Urinary bladder (tissue), 4 donors: ENCODE measurements around the gene SPTAN1. TPM values are rescaled to one million over a fixed set of nuclear protein-coding genes. Genes with fewer than 3 reads are reported as not detected.
"Not testable (repeated sequence)": the region's sequence is repeated elsewhere in the genome, so short reads cannot be mapped to it uniquely, and the experiment has no call there.

Source experiments
- DNase-seq: peaks from one replicate; pipeline ENCODE4 v3.0.0-alpha.2; 2015; ENCODE audit errors: extremely low spot score
- H3K27ac ChIP-seq: one replicate; pipeline ENCODE4 v1.5.1; 2013; ENCODE audit warnings: low read depth, mild to moderate bottlenecking, moderate library complexity
- H3K36me3 ChIP-seq: one replicate; pipeline ENCODE4 v1.6.1; 2013; ENCODE audit warnings: mild to moderate bottlenecking, moderate library complexity; ENCODE audit not compliant: insufficient read depth
- H3K4me1 ChIP-seq: one replicate; pipeline ENCODE4 v1.6.1; 2013; ENCODE audit warnings: mild to moderate bottlenecking, moderate library complexity; ENCODE audit not compliant: insufficient read depth
- H3K4me3 ChIP-seq: one replicate; pipeline ENCODE4 v1.5.1; 2013; ENCODE audit warnings: low read depth, low read length
- WGBS: extraction: QIAGEN DNeasy Blood & Tissue Kit; methylation state at CpG from one replicate; pipeline ENCODE4 v1.1.7; 2013; 5-methylcytosine and 5-hydroxymethylcytosine counted together
- polyA plus RNA-seq: library from polyadenylated mRNA; stranded (reverse); fragments of 200-250 nt; gene quantifications from one replicate; pipeline ENCODE4 v1.2.3, GENCODE V29; 2013
- total RNA-seq: library from RNA; depleted of rRNA; stranded (reverse); fragments of >200 nt; gene quantifications from one replicate; pipeline ENCODE4 v1.2.3, GENCODE V29; 2014
- donor health status: healthy with polysubstance abuse.
- donor health status: healthy.

SPTAN1 gene
- total RNA-seq (308 TPM), polyA plus RNA-seq (148 TPM)

DNA sequence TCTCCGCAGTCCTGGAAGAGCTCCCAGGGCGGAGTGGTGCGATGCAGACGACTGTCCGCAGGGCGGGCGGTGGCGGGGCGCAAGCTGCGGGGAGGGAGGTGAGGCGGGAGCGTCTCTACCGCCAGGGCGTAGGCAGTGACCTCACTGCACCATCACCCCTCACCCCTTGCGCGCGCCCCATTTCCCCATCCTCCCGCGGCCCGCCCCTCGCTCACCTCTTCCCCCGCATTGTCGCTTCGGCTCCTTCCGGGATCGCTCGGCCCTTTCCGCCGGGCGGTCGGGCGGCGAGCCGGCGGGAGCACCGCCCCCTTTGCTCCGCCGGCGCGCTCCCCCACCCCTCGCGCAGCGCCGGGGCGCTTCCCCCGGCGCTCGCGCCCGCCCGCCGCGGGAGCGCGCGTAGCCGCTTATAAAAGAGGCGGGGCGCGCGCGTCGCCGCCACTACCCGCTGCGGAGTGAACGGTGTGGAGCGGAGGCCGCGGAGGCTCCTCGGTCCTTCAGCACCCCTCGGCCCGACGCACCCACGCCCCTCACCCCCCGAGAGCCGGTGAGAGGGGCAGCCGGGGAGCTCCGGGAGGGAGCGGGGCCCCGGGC, at the start of gene SPTAN1:
Gene SPTAN1, plus strand, starts transcription at position 435 of the 591 bp plus-strand sequence. CDS start 14,154 bp downstream, outside the sequence.
- H3K4me1 ChIP-seq: no peaks in the 10 kb centered on the region
- peak within 1 kb of the TSS; percentile 87 for H3K27ac ChIP-seq
- no peak for DNase-seq
- H3K36me3 ChIP-seq: no peaks in the 10 kb centered on the region
- WGBS: under 1% methylated on average over 81 of the region's 81 CpGs
- H3K4me3 ChIP-seq: peak within 1 kb of the TSS; percentile 84

DNA sequence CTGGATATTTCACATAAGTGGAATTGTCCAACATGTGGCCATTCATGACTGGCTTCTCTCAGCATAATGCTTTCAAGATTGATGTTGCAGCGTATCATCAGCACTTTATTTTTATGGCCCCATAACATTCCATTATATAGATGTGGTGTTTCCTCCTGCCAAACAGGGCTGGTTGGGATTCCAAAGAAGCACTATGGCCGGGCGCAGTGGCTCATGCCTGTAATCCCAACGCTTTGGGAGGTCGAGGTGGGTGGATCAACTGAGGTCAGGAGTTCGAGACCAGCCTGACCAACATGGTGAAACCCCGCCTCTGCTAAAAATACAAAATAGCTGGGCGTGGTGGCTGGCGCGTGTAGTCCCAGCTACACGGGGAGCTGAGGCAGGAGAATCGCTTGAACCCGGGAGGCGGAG, 49.0 kb upstream of the SPTAN1 start:
- not testable (repeated sequence) for H3K4me1 ChIP-seq, DNase-seq, H3K36me3 ChIP-seq, H3K4me3 ChIP-seq, H3K27ac ChIP-seq
- WGBS: 22% methylated on average over 14 of the region's 14 CpGs

DNA sequence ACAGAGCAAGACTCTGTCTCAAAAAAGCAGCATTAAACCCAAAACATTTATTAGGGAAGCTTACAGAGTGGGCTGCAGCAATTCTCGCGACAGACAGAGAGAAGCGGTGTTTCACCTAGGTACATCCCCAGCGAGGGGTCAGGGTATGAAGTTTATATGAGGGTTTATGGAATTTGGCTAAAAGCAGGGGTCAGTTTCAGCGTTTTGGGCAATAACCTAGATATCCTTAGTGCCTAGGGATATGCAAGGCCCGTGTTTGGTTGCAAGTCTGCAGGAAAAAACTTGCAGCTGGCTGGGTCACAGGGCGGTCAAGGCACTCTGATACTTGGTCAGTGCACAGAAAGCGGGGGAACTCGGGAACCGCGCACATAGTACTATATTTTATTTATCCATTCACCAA, 48.5 kb upstream of the SPTAN1 start:
- H3K4me3 ChIP-seq: no peak overlapping the region
- no peaks in the 10 kb centered on the region for H3K36me3 ChIP-seq
- H3K4me1 ChIP-seq: no peaks in the 10 kb centered on the region
- DNase-seq: no peak
- H3K27ac ChIP-seq: no peak overlapping the region
- 11% methylated on average over 11 of the region's 11 CpGs for WGBS

DNA sequence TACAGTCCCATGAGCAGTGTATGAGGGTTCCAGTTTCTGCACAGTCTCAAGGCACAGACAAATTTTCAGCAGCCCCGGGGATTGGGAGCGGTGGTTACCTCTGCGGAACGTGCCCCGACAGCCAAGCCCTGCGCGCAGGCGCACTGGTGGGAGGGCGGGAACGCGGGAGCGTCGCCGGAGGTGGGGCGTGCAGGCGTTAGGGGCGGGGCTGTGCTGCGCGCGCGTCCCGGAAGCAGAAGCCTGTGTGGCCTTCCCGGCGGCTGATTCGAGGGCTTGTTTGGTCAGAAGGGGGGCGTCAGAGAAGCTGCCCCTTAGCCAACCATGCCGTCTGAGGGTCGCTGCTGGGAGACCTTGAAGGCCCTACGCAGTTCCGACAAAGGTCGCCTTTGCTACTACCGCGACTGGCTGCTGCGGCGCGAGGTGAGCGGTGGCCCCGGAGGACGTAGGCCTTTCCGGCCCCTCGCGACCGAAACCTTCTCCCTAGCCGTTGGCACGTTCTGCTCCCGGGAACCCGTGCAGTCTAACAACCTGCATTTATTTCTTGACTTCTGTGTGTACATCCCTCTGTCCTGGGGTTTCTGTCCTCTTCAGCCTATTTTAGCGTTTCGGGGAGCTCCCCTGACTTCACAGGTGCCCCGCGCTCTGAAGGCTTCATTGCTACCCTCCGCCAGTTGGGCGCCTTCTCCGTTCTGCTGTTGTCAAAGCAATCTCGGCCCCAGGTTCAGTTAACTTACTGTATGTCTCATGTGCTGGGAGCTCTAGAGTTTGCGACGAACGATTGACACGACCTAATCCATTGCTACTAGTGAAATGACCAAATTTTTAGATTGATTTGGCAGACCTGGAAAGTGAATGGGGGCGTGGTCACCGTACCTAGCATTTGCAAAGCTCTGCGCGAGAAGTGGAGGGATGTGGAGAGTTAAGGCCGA, 47.6 kb upstream of the SPTAN1 start, which contains the start of gene GLE1:
Gene GLE1, plus strand, starts transcription at position 235 of the 929 bp plus-strand sequence. Its CDS starts 87 bp downstream, at position 322.
- no peaks in the 10 kb centered on the region for H3K36me3 ChIP-seq
- H3K27ac ChIP-seq: peak within 1 kb of the TSS; percentile 78
- WGBS: under 1% methylated on average over 64 of the region's 64 CpGs
- DNase-seq: peak; percentile 84
- H3K4me1 ChIP-seq: no peaks in the 10 kb centered on the region
- H3K4me3 ChIP-seq: peak within 1 kb of the TSS; percentile 69

DNA sequence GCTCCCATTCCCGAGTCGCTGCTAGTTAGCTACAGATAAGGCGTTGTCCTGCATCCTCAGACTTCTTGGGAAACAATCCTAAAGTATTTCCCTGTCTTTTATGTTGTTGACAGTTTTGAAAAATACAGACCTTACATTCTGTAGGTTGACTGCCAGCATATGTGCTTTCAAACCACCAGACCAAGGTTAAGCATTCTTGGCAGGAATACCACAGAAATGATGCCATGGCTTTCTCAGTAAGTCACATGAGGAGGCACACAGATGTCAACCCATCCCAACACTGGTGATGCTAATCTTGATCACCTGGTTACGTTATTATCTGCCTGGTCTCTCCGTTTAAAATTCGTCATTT, 47.0 kb upstream of the SPTAN1 start:
- Histone ChIP-seq H3K4me1 (no peaks in the 10 kb centered on the region), H3K36me3 (peaks cover 5% of the 10 kb centered on the region), H3K4me3 (peak overlapping the region; percentile 69), H3K27ac (no peak overlapping the region)
- 23% methylated on average over 6 of the region's 6 CpGs for WGBS
- DNase-seq: no peak

DNA sequence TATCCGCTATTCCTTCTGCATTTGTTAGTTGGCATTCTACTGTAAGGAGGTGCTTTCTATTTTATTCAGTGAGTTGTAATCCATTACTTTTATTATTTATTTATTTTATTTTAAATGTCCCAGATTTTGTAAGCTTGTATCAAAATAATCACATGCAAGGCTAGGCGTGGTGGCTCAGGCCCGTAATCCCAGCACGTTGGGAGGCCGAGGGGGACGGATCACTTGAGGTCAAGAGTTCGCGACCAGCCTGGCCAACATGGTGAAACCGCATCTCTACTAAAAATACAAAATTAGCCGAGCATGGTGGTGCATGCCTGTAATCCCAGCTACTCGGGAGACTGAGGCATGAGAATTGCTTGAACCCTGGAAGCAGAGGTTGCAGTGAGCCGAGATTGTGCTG, 46.5 kb upstream of the SPTAN1 start:
- H3K4me1 ChIP-seq, H3K4me3 ChIP-seq, H3K36me3 ChIP-seq, DNase-seq, H3K27ac ChIP-seq: not testable (repeated sequence)
- 76% methylated on average over 12 of the region's 12 CpGs for WGBS

DNA sequence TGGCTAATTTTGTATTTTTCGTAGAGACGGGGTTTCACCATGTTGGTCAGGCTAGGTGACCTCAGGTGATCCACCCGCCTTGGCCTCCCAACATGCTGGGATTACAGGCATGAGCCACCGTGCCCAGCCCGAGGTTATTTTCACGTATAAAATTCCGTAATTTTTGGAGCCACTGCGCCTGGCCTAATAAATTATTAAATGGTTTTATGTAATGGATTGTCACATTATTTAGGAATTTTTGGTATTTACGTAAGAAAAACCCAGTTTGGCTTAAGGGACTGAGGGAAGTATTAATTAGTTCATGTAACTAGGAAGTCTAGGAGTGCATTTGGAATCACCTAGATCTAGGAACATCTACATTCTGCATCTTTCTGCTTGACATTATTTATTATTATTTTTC, 39.6 kb upstream of the SPTAN1 start:
- 95% methylated on average over 9 of the region's 9 CpGs for WGBS
- no peak overlapping the region for H3K4me3 ChIP-seq
- H3K27ac ChIP-seq: no peak overlapping the region
- peaks cover 7% of the 10 kb centered on the region for H3K36me3 ChIP-seq
- H3K4me1 ChIP-seq: no peaks in the 10 kb centered on the region
- DNase-seq: no peak

DNA sequence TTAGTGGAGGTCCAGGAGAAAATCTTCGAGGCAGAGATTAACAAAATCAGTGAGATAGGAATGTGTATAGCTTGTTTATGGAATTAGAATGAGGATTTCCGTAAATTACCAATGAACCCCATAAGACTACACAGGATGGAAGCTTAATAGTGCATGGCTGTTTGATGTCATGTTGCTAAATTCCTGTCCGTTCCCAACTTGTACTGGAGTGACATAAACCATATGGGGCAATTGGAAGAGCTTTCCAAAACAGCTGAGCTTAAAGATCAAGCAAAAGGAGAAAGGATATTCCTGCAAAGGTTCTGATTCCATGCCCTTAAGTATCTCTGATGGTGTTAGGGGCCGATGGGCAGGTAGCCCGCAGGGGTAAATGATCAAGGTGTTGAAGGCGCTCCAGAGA, 30.4 kb upstream of the SPTAN1 start:
- Histone ChIP-seq H3K4me1 (peaks cover 3% of the 10 kb centered on the region), H3K27ac (no peak overlapping the region), H3K36me3 (peaks cover 9% of the 10 kb centered on the region), H3K4me3 (no peak overlapping the region)
- 77% methylated on average over 6 of the region's 6 CpGs for WGBS
- DNase-seq: no peak

DNA sequence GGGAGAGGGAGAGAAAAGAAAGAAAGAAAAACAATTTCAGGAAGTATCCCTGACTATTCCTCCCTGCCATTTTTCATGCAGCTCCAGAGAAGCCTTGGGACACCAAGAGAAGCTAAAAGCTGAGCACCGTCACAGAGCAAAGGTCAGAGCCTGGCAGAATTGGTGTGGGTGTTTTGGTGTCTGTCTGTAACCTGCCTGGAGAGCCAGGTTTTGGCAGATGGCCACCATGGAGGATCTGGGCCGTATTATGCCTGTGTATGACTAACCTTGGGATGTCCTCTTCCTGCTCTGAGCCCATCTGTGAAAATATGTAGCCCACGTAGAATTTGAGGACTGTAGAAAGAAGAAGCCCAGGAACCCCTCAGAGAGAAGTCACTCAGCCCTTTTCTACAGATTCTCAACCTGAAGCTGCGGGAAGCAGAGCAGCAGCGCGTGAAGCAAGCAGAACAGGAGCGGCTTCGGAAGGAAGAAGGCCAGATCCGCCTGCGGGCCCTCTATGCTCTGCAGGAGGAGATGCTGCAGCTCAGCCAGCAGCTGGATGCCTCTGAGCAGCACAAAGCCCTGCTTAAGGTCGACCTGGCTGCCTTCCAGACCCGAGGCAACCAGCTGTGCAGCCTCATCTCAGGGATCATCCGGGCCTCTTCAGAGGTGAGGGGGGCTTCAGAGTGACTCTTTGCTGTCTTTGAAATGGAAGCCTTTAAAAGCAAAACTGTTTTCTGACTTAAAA, 29.0 kb upstream of the SPTAN1 start:
- peaks cover 3% of the 10 kb centered on the region for H3K4me1 ChIP-seq
- H3K4me3 ChIP-seq: no peak overlapping the region
- 30% methylated on average over 13 of the region's 13 CpGs for WGBS
- H3K27ac ChIP-seq: no peak overlapping the region
- no peak for DNase-seq
- H3K36me3 ChIP-seq: peaks cover 11% of the 10 kb centered on the region

DNA sequence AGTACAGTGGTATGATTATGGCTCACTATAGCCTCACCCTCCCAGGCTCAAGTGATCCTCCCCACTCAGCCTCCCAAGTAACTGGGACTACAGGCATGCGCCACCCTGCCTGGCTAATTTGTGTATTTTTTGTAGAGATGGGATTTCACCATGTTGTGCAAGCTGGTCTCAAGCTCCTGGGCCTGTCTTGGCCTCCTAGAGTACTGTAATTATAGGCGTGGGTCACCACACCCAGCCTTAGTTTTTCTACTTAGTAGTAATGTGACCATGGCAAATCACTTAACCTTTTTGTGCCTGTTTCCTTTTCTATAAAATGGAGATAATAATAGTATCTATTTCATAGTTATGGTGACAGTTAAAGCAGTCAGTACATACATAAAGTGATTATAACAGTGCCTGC, 25.7 kb upstream of the SPTAN1 start:
- Histone ChIP-seq H3K4me3 (no peak overlapping the region), H3K4me1 (peaks cover 3% of the 10 kb centered on the region), H3K36me3 (peaks cover 11% of the 10 kb centered on the region), H3K27ac (no peak overlapping the region)
- WGBS: 93% methylated on average over 2 of the region's 2 CpGs
- DNase-seq: no peak

DNA sequence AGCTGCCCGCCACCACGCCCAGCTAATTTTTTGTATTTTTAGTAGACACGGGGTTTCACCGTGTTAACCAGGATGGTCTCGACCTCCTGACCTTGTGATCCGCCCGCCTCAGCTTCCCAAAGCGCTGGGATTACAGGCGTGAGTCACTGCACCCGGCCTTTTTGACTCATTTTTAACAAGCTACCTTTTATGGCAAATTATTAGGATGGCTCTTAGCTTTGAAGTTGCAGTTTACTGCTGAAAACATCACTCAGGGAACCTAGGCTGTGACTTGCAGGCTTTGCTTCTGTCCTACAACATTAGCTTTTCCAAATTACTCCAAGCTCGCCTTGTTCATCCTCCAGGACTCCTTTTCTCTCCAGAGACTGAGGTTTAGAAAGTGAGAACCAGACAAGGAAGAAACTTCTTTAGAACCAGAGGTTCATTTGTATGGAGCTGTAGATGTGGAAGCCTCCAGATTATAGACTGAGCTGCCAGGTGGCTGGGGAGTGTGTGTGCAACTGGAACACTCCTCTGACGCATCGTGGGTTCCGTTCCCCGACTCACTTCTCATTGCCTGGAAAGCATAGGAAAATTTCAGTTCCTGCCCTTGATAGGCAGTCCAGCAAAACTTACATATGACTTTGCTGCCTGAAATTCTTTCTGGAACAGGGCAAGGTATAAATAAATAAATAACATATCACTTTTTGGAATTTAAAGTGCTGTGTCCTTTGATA, 23.8 kb upstream of the SPTAN1 start:
- Histone ChIP-seq H3K4me3 (no peak overlapping the region), H3K27ac (no peak overlapping the region), H3K36me3 (peaks cover 12% of the 10 kb centered on the region), H3K4me1 (peaks cover under 1% of the 10 kb centered on the region)
- DNase-seq: no peak
- WGBS: 67% methylated on average over 15 of the region's 15 CpGs

DNA sequence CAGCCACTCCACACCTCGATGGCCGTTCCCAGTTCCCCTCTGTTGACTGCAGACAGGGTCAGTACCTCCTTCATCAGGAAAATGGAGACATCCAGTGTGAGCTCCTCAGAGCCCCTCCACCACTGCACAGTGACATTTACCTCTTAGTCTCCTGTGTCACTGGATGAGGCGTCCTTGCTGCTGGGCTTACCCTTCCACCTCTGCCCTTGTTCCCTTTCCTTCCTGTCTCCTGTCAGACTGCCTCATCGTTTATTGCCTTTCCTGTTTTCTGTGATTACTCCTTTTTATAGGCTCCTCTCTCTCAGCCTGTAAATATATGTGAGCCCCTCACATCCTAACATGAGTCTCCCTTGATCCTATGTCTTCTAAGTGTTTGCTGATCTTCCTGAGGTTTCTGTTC, 23.2 kb upstream of the SPTAN1 start:
- Histone ChIP-seq H3K27ac (no peak overlapping the region), H3K4me1 (no peaks in the 10 kb centered on the region), H3K36me3 (peaks cover 14% of the 10 kb centered on the region), H3K4me3 (no peak overlapping the region)
- 64% methylated on average over 4 of the region's 4 CpGs for WGBS
- DNase-seq: no peak

DNA sequence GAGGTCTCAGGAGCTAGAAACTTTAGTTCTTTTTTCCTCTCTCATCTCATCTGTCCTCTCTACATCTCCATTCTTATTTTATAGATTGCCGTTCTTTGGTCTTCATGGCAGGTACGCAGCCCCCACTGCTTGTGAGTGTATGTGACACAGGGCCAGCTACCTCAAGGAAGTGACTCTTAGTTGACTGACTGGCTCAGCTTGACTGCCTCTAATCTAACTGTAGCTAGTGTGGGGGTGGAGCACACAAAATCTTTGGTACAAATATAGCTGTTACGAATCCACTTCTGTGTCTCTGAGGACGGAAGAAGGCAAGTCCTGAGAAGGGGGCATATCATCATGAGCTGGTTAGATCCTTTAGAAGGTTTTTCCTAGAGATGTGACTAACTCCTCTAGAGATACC, 19.8 kb upstream of the SPTAN1 start:
- Histone ChIP-seq H3K4me3 (no peak overlapping the region), H3K4me1 (no peaks in the 10 kb centered on the region), H3K36me3 (peaks cover 10% of the 10 kb centered on the region), H3K27ac (no peak overlapping the region)
- 92% methylated on average over 4 of the region's 4 CpGs for WGBS
- DNase-seq: no peak
